ENCODE measurements around the gene PDE7B.

Gene PDE7B

GRCh38 chr6:136174510-136174909, 323.0 kb downstream of the PDE7B start:
- no peak overlapping the region for H3K4me3 Mint-ChIP-seq
- no peak for ATAC-seq
- peaks cover 4% of the 10 kb centered on the region for H3K27me3 Mint-ChIP-seq
- H3K27ac Mint-ChIP-seq = no peak overlapping the region
- no peaks in the 10 kb centered on the region for H3K9me3 Mint-ChIP-seq
- no peaks in the 10 kb centered on the region for H3K4me1 Mint-ChIP-seq
- H3K36me3 Mint-ChIP-seq (ENCODE audit: low read depth) = no peaks in the 10 kb centered on the region
- DNase-seq = no peak

- H3K36me3 Mint-ChIP-seq (ENCODE audit: low read depth) = no peaks in the 10 kb centered on the region
- H3K4me3 Mint-ChIP-seq = no peak overlapping the region
- no peak overlapping the region for H3K27ac Mint-ChIP-seq
- ATAC-seq (no peak), DNase-seq (no peak)
- H3K9me3 Mint-ChIP-seq = no peaks in the 10 kb centered on the region
- peaks cover 4% of the 10 kb centered on the region for H3K27me3 Mint-ChIP-seq
- no peaks in the 10 kb centered on the region for H3K4me1 Mint-ChIP-seq
Observed at GRCh38 chr6:136175873-136176272, 324.4 kb downstream of the PDE7B start.

- Mint-ChIP-seq H3K36me3 (ENCODE audit: low read depth) (no peaks in the 10 kb centered on the region), H3K9me3 (no peaks in the 10 kb centered on the region)
Observed at GRCh38 chr6:136178749-136179148, 327.2 kb downstream of the PDE7B start.

GRCh38 chr6:136180704-136181511, 329.4 kb downstream of the PDE7B start:
- Mint-ChIP-seq H3K4me1 (peaks cover 4% of the 10 kb centered on the region), H3K9me3 (no peaks in the 10 kb centered on the region), H3K27me3 (peaks cover 4% of the 10 kb centered on the region), H3K27ac (no peak overlapping the region), H3K36me3 (ENCODE audit: low read depth) (no peaks in the 10 kb centered on the region), H3K4me3 (no peak overlapping the region)
- ATAC-seq (no peak), DNase-seq (no peak)

More at GRCh38 chr6:136178749-136179148, 327.2 kb downstream of the PDE7B start:
- no peaks in the 10 kb centered on the region for H3K4me1 Mint-ChIP-seq
- ATAC-seq (no peak), DNase-seq (no peak)
- H3K27me3 Mint-ChIP-seq = peaks cover 4% of the 10 kb centered on the region
- no peak overlapping the region for H3K27ac Mint-ChIP-seq
- H3K4me3 Mint-ChIP-seq = no peak overlapping the region

- peaks cover 4% of the 10 kb centered on the region for H3K27me3 Mint-ChIP-seq
- peaks cover 4% of the 10 kb centered on the region for H3K4me1 Mint-ChIP-seq
- H3K27ac Mint-ChIP-seq = no peak overlapping the region
- no peak overlapping the region for H3K4me3 Mint-ChIP-seq
- ATAC-seq = no peak
- no peaks in the 10 kb centered on the region for H3K9me3 Mint-ChIP-seq
- DNase-seq = no peak
- H3K36me3 Mint-ChIP-seq (ENCODE audit: low read depth) = no peaks in the 10 kb centered on the region
Observed at GRCh38 chr6:136181512-136181833, 330.0 kb downstream of the PDE7B start.

- no peaks in the 10 kb centered on the region for H3K36me3 Mint-ChIP-seq (ENCODE audit: low read depth)
- H3K27me3 Mint-ChIP-seq = peaks cover 4% of the 10 kb centered on the region
- H3K9me3 Mint-ChIP-seq = no peaks in the 10 kb centered on the region
- ATAC-seq (no peak), DNase-seq (no peak)
- no peak overlapping the region for H3K4me3 Mint-ChIP-seq
- no peak overlapping the region for H3K27ac Mint-ChIP-seq
- H3K4me1 Mint-ChIP-seq = peaks cover 4% of the 10 kb centered on the region
Observed at GRCh38 chr6:136181861-136182260, 330.4 kb downstream of the PDE7B start.

- peaks cover 4% of the 10 kb centered on the region for H3K4me1 Mint-ChIP-seq
- ATAC-seq (no peak), DNase-seq (no peak)
- no peak overlapping the region for H3K27ac Mint-ChIP-seq
- no peaks in the 10 kb centered on the region for H3K36me3 Mint-ChIP-seq (ENCODE audit: low read depth)
- H3K9me3 Mint-ChIP-seq = no peaks in the 10 kb centered on the region
- H3K27me3 Mint-ChIP-seq = no peaks in the 10 kb centered on the region
- H3K4me3 Mint-ChIP-seq = no peak overlapping the region
Observed at GRCh38 chr6:136184738-136185137, 333.2 kb downstream of the PDE7B start.

- ATAC-seq = no peak
- no peaks in the 10 kb centered on the region for H3K36me3 Mint-ChIP-seq (ENCODE audit: low read depth)
- H3K27ac Mint-ChIP-seq = no peak overlapping the region
- H3K27me3 Mint-ChIP-seq = no peaks in the 10 kb centered on the region
- DNase-seq = no peak
- H3K4me1 Mint-ChIP-seq = peaks cover 4% of the 10 kb centered on the region
- no peak overlapping the region for H3K4me3 Mint-ChIP-seq
- no peaks in the 10 kb centered on the region for H3K9me3 Mint-ChIP-seq
Observed at GRCh38 chr6:136186363-136186762, 334.9 kb downstream of the PDE7B start.

- no peak for ATAC-seq
- H3K36me3 Mint-ChIP-seq (ENCODE audit: low read depth) = no peaks in the 10 kb centered on the region
Observed at GRCh38 chr6:136188486-136188885, 337.0 kb downstream of the PDE7B start.

GRCh38 chr6:136189104-136189503, 337.6 kb downstream of the PDE7B start:
- Mint-ChIP-seq H3K9me3 (no peaks in the 10 kb centered on the region), H3K4me3 (no peak overlapping the region), H3K4me1 (peaks cover 4% of the 10 kb centered on the region), H3K27ac (no peak overlapping the region), H3K27me3 (no peaks in the 10 kb centered on the region), H3K36me3 (ENCODE audit: low read depth) (no peaks in the 10 kb centered on the region)
- no peak for DNase-seq
- no peak for ATAC-seq

More at GRCh38 chr6:136188486-136188885, 337.0 kb downstream of the PDE7B start:
- Mint-ChIP-seq H3K4me3 (no peak overlapping the region), H3K4me1 (peaks cover 4% of the 10 kb centered on the region), H3K9me3 (no peaks in the 10 kb centered on the region), H3K27me3 (no peaks in the 10 kb centered on the region), H3K27ac (no peak overlapping the region)
- no peak for DNase-seq

GRCh38 chr6:136191606-136192312, 340.3 kb downstream of the PDE7B start:
- no peaks in the 10 kb centered on the region for H3K27me3 Mint-ChIP-seq
- H3K9me3 Mint-ChIP-seq = no peaks in the 10 kb centered on the region
- DNase-seq = no peak

GRCh38 chr6:136192902-136193301, 341.4 kb downstream of the PDE7B start:
- Mint-ChIP-seq H3K27ac (no peak overlapping the region), H3K9me3 (no peaks in the 10 kb centered on the region), H3K27me3 (no peaks in the 10 kb centered on the region), H3K4me1 (no peaks in the 10 kb centered on the region), H3K36me3 (ENCODE audit: low read depth) (no peaks in the 10 kb centered on the region), H3K4me3 (no peak overlapping the region)
- DNase-seq (no peak), ATAC-seq (no peak)

More at GRCh38 chr6:136191606-136192312, 340.3 kb downstream of the PDE7B start:
- Mint-ChIP-seq H3K36me3 (ENCODE audit: low read depth) (no peaks in the 10 kb centered on the region), H3K4me3 (no peak overlapping the region), H3K27ac (no peak overlapping the region), H3K4me1 (no peaks in the 10 kb centered on the region)
- ATAC-seq = no peak

- Mint-ChIP-seq H3K4me1 (no peaks in the 10 kb centered on the region), H3K36me3 (ENCODE audit: low read depth) (no peaks in the 10 kb centered on the region), H3K27ac (no peak overlapping the region), H3K4me3 (no peak overlapping the region), H3K9me3 (no peaks in the 10 kb centered on the region), H3K27me3 (peaks cover 12% of the 10 kb centered on the region)
- no peak for ATAC-seq
- no peak for DNase-seq
Observed at GRCh38 chr6:136201732-136202131, 350.2 kb downstream of the PDE7B start.

GRCh38 chr6:136208783-136209182, 357.3 kb downstream of the PDE7B start:
- ATAC-seq (no peak), DNase-seq (no peak)
- Mint-ChIP-seq H3K4me3 (no peak overlapping the region), H3K27me3 (peaks cover 2% of the 10 kb centered on the region), H3K4me1 (no peaks in the 10 kb centered on the region), H3K27ac (no peak overlapping the region), H3K36me3 (ENCODE audit: low read depth) (no peaks in the 10 kb centered on the region), H3K9me3 (no peaks in the 10 kb centered on the region)

GRCh38 chr6:136209496-136209895, 358.0 kb downstream of the PDE7B start:
- no peak overlapping the region for H3K27ac Mint-ChIP-seq
- DNase-seq = no peak
- H3K27me3 Mint-ChIP-seq = peaks cover 2% of the 10 kb centered on the region
- H3K4me1 Mint-ChIP-seq = no peaks in the 10 kb centered on the region
- H3K4me3 Mint-ChIP-seq = no peak overlapping the region
- ATAC-seq = no peak
- no peaks in the 10 kb centered on the region for H3K9me3 Mint-ChIP-seq
- no peaks in the 10 kb centered on the region for H3K36me3 Mint-ChIP-seq (ENCODE audit: low read depth)
